GDM1 (cell line): ENCODE results near the gene NDC1.

Experiments used
- DNase-seq: peaks from one replicate; lab custom pipeline; 2025; lab: John Stamatoyannopoulos, UW

The NDC1 gene

GRCh38 chr1:53731043-53731600 lies 107.0 kb downstream of the NDC1 start:
- no peak for DNase-seq

GRCh38 chr1:53730224-53730865 lies 107.8 kb downstream of the NDC1 start:
- no peak for DNase-seq

- no peak for DNase-seq
Measured at GRCh38 chr1:53729456-53730223, 108.5 kb downstream of the NDC1 start.

- DNase-seq = no peak
Measured at GRCh38 chr1:53728702-53729455, 109.2 kb downstream of the NDC1 start.

- no peak for DNase-seq
Measured at GRCh38 chr1:53728196-53728595, 109.9 kb downstream of the NDC1 start.

- no peak for DNase-seq
Measured at GRCh38 chr1:53727461-53728092, 110.5 kb downstream of the NDC1 start.

- no peak for DNase-seq
Measured at GRCh38 chr1:53726009-53726600, 112.0 kb downstream of the NDC1 start.

- DNase-seq = no peak
Measured at GRCh38 chr1:53725238-53725689, 112.8 kb downstream of the NDC1 start.

- DNase-seq = no peak
Measured at GRCh38 chr1:53722025-53722424, 116.1 kb downstream of the NDC1 start.

GRCh38 chr1:53721088-53721487 lies 117.0 kb downstream of the NDC1 start:
- no peak for DNase-seq

- DNase-seq = no peak
Measured at GRCh38 chr1:53719469-53719868, 118.6 kb downstream of the NDC1 start.

- no peak for DNase-seq
Measured at GRCh38 chr1:53718443-53718842, 119.7 kb downstream of the NDC1 start.

GRCh38 chr1:53717025-53717804 lies 120.9 kb downstream of the NDC1 start:
- DNase-seq = no peak

- DNase-seq = no peak
Measured at GRCh38 chr1:53716150-53716549, 121.9 kb downstream of the NDC1 start.

- no peak for DNase-seq
Measured at GRCh38 chr1:53715478-53715877, 122.6 kb downstream of the NDC1 start.
